OCI-LY7 (cell line): Measurements from ENCODE around the gene HASPIN.

Source experiments
- CTCF ChIP-seq: fragments of 200-600 bp; sonication (generic); conservative IDR thresholded peaks from 2 replicates; pipeline ENCODE4 v1.5.1; 2014; ENCODE audit warnings: mild to moderate bottlenecking, antibody characterized with exemption, low read length, moderate library complexity, mixed read lengths
- EZH2phosphoT487 ChIP-seq: fragments of 200-600 bp; sonication (generic); IDR thresholded peaks from 2 replicates; pipeline ENCODE4 v1.6.1; 2018; ENCODE audit warnings: low read depth, borderline replicate concordance, mild to moderate bottlenecking, mixed run types, antibody characterized with exemption, low read length, moderate library complexity, mixed read lengths

DNA sequence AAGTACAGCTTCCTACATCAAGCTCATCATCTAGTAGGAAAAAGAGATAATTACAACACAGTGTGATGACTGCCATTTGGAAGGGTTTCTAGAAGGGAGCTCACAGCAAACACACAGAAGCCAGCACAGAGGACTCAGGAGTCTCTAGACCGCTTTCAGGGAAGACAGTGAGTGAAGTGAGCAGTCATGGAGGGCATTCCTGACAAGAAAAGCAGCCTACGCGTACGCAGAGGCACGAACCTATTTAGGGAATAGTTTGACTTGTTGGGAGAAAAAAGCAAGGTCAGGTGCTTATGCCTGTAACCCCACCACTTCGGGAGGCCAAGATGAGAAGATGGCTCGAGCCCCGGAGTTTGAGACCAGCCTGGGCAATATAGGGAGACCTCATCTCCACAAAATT lies 8.4 kb upstream of the HASPIN start:
- TF ChIP-seq CTCF (no peak), EZH2phosphoT487 (no peak)
